ENCODE measurements around the gene PANK4. TPM values are rescaled to one million over a fixed set of nuclear protein-coding genes. Genes with fewer than 3 reads are reported as not detected.
A peak's percentile ranks its signal among the peaks of the same experiment; 100 is the strongest.

PANK4 gene
- total RNA-seq, 1 experiment from 2014 or later, result 18.0 TPM

- peak; percentile 57 for DNase-seq (ENCODE audit: low read depth)
Measured at GRCh38 chr1:2544875-2545640, 18.7 kb upstream of the PANK4 start.

GRCh38 chr1:2544093-2544874 is 17.9 kb upstream of the PANK4 start:
- DNase-seq (ENCODE audit: low read depth), result no peak

- DNase-seq (ENCODE audit: low read depth), result peak; percentile 50
Measured at GRCh38 chr1:2543543-2544092, 17.2 kb upstream of the PANK4 start.

GRCh38 chr1:2542246-2542915 is 16.0 kb upstream of the PANK4 start:
- no peak for DNase-seq (ENCODE audit: low read depth)

- no peak for DNase-seq (ENCODE audit: low read depth)
Measured at GRCh38 chr1:2541619-2542245, 15.3 kb upstream of the PANK4 start.

GRCh38 chr1:2540816-2541492 is 14.6 kb upstream of the PANK4 start:
- DNase-seq (ENCODE audit: low read depth), result no peak

- DNase-seq (ENCODE audit: low read depth), result no peak
Measured at GRCh38 chr1:2539312-2539907, 13.0 kb upstream of the PANK4 start.

- no peak for DNase-seq (ENCODE audit: low read depth)
Measured at GRCh38 chr1:2538872-2539271, 12.5 kb upstream of the PANK4 start.

- no peak for DNase-seq (ENCODE audit: low read depth)
Measured at GRCh38 chr1:2538376-2538775, 12.0 kb upstream of the PANK4 start.

GRCh38 chr1:2537784-2538115 is 11.4 kb upstream of the PANK4 start:
- no peak for DNase-seq (ENCODE audit: low read depth)

- no peak for DNase-seq (ENCODE audit: low read depth)
Measured at GRCh38 chr1:2535981-2536380, 9.6 kb upstream of the PANK4 start.

GRCh38 chr1:2535455-2535854 is 9.1 kb upstream of the PANK4 start:
- no peak for DNase-seq (ENCODE audit: low read depth)

- DNase-seq (ENCODE audit: low read depth), result peak; percentile 74
Measured at GRCh38 chr1:2534687-2535441, 8.5 kb upstream of the PANK4 start.

GRCh38 chr1:2534315-2534686 is 7.9 kb upstream of the PANK4 start:
- DNase-seq (ENCODE audit: low read depth), result no peak

GRCh38 chr1:2533365-2533764 is 7.0 kb upstream of the PANK4 start:
- peak; percentile 70 for DNase-seq (ENCODE audit: low read depth)

- DNase-seq (ENCODE audit: low read depth), result no peak
Measured at GRCh38 chr1:2532485-2533160, 6.2 kb upstream of the PANK4 start.

- DNase-seq (ENCODE audit: low read depth), result peak; percentile 54
Measured at GRCh38 chr1:2530513-2531361, 4.3 kb upstream of the PANK4 start.

- DNase-seq (ENCODE audit: low read depth), result no peak
Measured at GRCh38 chr1:2529784-2530512, 3.6 kb upstream of the PANK4 start, which contains the start of gene HES5. TSS of gene HES5 (minus strand) at chr1:2530263. CDS start at chr1:2530164, 99 bp downstream.
